ENCODE measurements around the gene E2F2.
"Not testable (repeated sequence)": the region's sequence is repeated elsewhere in the genome, so short reads cannot be mapped to it uniquely, and the experiment has no call there.

Gene E2F2

GRCh38 chr1:23545851-23546250 is 14.8 kb upstream of the E2F2 start:
- DNase-seq = no peak

- peak; percentile 57 for DNase-seq
Observed at GRCh38 chr1:23544444-23545389, 13.7 kb upstream of the E2F2 start.

GRCh38 chr1:23543707-23544443 is 12.8 kb upstream of the E2F2 start:
- no peak for DNase-seq

- not testable (repeated sequence) for DNase-seq
Observed at GRCh38 chr1:23542940-23543339, 11.9 kb upstream of the E2F2 start.

- DNase-seq = peak; percentile 83
Observed at GRCh38 chr1:23539698-23540266, 8.7 kb upstream of the E2F2 start.

GRCh38 chr1:23537296-23537973 is 6.4 kb upstream of the E2F2 start:
- no peak for DNase-seq

GRCh38 chr1:23533246-23534023 is 2.4 kb upstream of the E2F2 start:
- no peak for DNase-seq

GRCh38 chr1:23531562-23532094 is 595 bp upstream of the E2F2 start:
- no peak for DNase-seq

GRCh38 chr1:23530087-23530746 is 816 bp downstream of the E2F2 start:
- DNase-seq = peak; percentile 16

GRCh38 chr1:23529146-23530086 is 1.6 kb downstream of the E2F2 start:
- no peak for DNase-seq

- peak; percentile 66 for DNase-seq
Observed at GRCh38 chr1:23528250-23528978, 2.6 kb downstream of the E2F2 start.

GRCh38 chr1:23527900-23528249 is 3.2 kb downstream of the E2F2 start:
- peak; percentile 9 for DNase-seq

- DNase-seq = no peak
Observed at GRCh38 chr1:23527366-23527765, 3.7 kb downstream of the E2F2 start.

GRCh38 chr1:23526329-23527041 is 4.5 kb downstream of the E2F2 start:
- DNase-seq = no peak

- no peak for DNase-seq
Observed at GRCh38 chr1:23525558-23526250, 5.3 kb downstream of the E2F2 start.

- peak; percentile 21 for DNase-seq
Observed at GRCh38 chr1:23524716-23525401, 6.2 kb downstream of the E2F2 start.

GRCh38 chr1:23524163-23524562 is 6.9 kb downstream of the E2F2 start:
- DNase-seq = no peak
